SW 1271 (cell line): ENCODE results near the gene NBPF14.
"Not testable (repeated sequence)": the region's sequence is repeated elsewhere in the genome, so short reads cannot be mapped to it uniquely, and the experiment has no call there.

Experiments used
- DNase-seq, 2 experiments: peaks; one replicate each; lab custom pipeline; 2025; lab: John Stamatoyannopoulos, UW

The NBPF14 gene

GRCh38 chr1:148595911-148596310 lies at the start of gene NBPF14:
Gene NBPF14 (minus strand): TSS chr1:148596011. CDS start chr1:148595717, 294 bp downstream.
- not testable (repeated sequence) for DNase-seq

GRCh38 chr1:148625451-148625850 lies 29.6 kb upstream of the NBPF14 start:
- not testable (repeated sequence) for DNase-seq

- DNase-seq: not testable (repeated sequence)
These were observed 22.4 kb upstream of the NBPF14 start for GRCh38 chr1:148618216-148618615.

GRCh38 chr1:148605266-148605665 lies 9.5 kb upstream of the NBPF14 start:
- not testable (repeated sequence) for DNase-seq

GRCh38 chr1:148595360-148595759 lies 451 bp downstream of the NBPF14 start:
- not testable (repeated sequence) for DNase-seq

- not testable (repeated sequence) for DNase-seq
These were observed 4.7 kb downstream of the NBPF14 start for GRCh38 chr1:148591098-148591497.

- DNase-seq: not testable (repeated sequence)
These were observed 63.7 kb downstream of the NBPF14 start for GRCh38 chr1:148532158-148532557.

GRCh38 chr1:148529101-148529567 lies 66.7 kb downstream of the NBPF14 start:
- peak; percentile 47 to 62 for DNase-seq

GRCh38 chr1:148528591-148528990 lies 67.2 kb downstream of the NBPF14 start:
- DNase-seq: not testable (repeated sequence)

GRCh38 chr1:148526587-148526986 lies 69.2 kb downstream of the NBPF14 start:
- not testable (repeated sequence) for DNase-seq

- DNase-seq: not testable (repeated sequence)
These were observed 72.3 kb downstream of the NBPF14 start for GRCh38 chr1:148523205-148524144.

GRCh38 chr1:148522561-148523204 lies 73.1 kb downstream of the NBPF14 start:
- DNase-seq: peak; percentile 19 to 65

- peak; percentile 3 to 40 for DNase-seq
These were observed 73.7 kb downstream of the NBPF14 start for GRCh38 chr1:148522072-148522471.

- not testable (repeated sequence) for DNase-seq
These were observed 81.5 kb downstream of the NBPF14 start for GRCh38 chr1:148514310-148514709.

- DNase-seq: peak; percentile 9 to 69
These were observed 83.1 kb downstream of the NBPF14 start for GRCh38 chr1:148512571-148513184.

- not testable (repeated sequence) for DNase-seq
These were observed 101.9 kb downstream of the NBPF14 start for GRCh38 chr1:148493933-148494332.

- not testable (repeated sequence) for DNase-seq
These were observed 112.8 kb downstream of the NBPF14 start, which contains the start of gene PPIAL4G for GRCh38 chr1:148483029-148483428. Gene PPIAL4G (minus strand): TSS chr1:148483302. CDS start chr1:148483252, 50 bp downstream.
